ENCODE data around the gene FGF7. TPM values are rescaled to one million over a fixed set of nuclear protein-coding genes. Genes with fewer than 3 reads are reported as not detected.
A peak's percentile ranks its signal among the peaks of the same experiment; 100 is the strongest.

Gene FGF7
- total and polyA plus RNA-seq, 3 donors from 2014 or later = 1.6 to 3.2 (median 2.8) TPM

DNA sequence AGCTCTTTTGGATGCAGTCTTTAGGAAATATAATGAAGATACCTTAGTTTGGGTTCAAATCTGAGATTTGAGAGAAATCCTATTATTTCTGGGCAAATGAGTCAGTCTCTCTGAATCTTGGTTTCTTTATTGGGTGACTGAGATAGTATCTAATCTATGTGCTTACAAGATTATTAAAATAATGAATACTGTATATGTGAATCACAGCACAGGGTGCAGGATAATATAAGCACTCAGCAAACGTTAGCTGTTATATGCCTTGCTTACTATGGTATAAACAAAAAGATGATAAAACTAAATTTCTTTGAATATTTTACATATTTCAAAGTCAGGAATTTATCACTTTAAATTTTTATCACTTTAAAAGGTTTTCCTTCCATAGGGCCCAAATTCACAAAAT is 29.6 kb downstream of the FGF7 start:
- no peaks in the 10 kb centered on the region for H3K9me3 ChIP-seq
- no peaks in the 10 kb centered on the region for H3K36me3 ChIP-seq (ENCODE audit: low read depth, missing control alignments)
- WGBS, 2 donors = 86 to 92% methylated on average over 1 of the region's 1 CpG
- no peaks in the 10 kb centered on the region for H3K27me3 ChIP-seq
- H3K27ac ChIP-seq = no peak overlapping the region
- H3K4me1 ChIP-seq = no peaks in the 10 kb centered on the region
- no peak overlapping the region for H3K4me3 ChIP-seq
- intact Hi-C loops (cut with DNase I; ENCODE audit: low total_unique reads) = no loop called here
- TF ChIP-seq POLR2A (IDR thresholded peaks at IDR 0.05) (no peak), CTCF (IDR thresholded peaks at IDR 0.05) (no peak)
- no peak for DNase-seq

DNA sequence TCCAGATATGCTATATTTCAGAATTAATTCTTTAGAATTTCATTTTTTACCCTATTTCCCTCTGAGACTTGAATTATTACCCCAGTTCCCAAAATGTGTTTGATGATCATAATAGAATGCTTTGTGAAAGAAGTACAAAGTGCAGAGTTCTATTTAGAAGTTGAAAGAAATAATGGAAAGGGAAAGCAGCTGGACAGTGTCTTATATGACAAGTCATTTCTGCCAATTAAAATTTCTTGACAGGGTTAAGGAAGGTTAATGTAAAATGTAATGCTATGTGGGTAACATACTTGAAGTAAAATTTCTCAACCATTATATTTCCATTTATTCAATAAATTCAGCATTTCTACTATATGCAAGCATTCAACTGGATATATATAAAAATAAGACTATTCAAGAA is 33.1 kb downstream of the FGF7 start:
- H3K36me3 ChIP-seq (ENCODE audit: low read depth, missing control alignments) = no peaks in the 10 kb centered on the region
- no peak for DNase-seq
- no peaks in the 10 kb centered on the region for H3K27me3 ChIP-seq
- intact Hi-C loops (cut with DNase I; ENCODE audit: low total_unique reads) = no loop called here
- H3K4me1 ChIP-seq = no peaks in the 10 kb centered on the region
- H3K9me3 ChIP-seq = no peaks in the 10 kb centered on the region
- H3K27ac ChIP-seq = no peak overlapping the region
- no peak overlapping the region for H3K4me3 ChIP-seq
- TF ChIP-seq POLR2A (IDR thresholded peaks at IDR 0.05) (no peak), CTCF (IDR thresholded peaks at IDR 0.05) (no peak)

- DNase-seq = no peak
- Histone ChIP-seq H3K36me3 (ENCODE audit: low read depth, missing control alignments) (no peaks in the 10 kb centered on the region), H3K27ac (peak overlapping the region in 1 of 2 donors; percentile 26), H3K4me1 (no peaks in the 10 kb centered on the region), H3K4me3 (no peak overlapping the region), H3K9me3 (no peaks in the 10 kb centered on the region), H3K27me3 (no peaks in the 10 kb centered on the region)
- intact Hi-C loops (cut with DNase I; ENCODE audit: low total_unique reads) = no loop called here
- WGBS, 2 donors = 51 to 54% methylated on average over 2 of the region's 2 CpGs
- no peak for TF ChIP-seq CTCF (IDR thresholded peaks at IDR 0.05)
- no peak for TF ChIP-seq POLR2A (IDR thresholded peaks at IDR 0.05)
Observed at GRCh38 chr15:49458145-49458544, 35.1 kb downstream of the FGF7 start.

- DNase-seq = no peak
- no peak overlapping the region for H3K4me3 ChIP-seq
- H3K9me3 ChIP-seq = no peaks in the 10 kb centered on the region
- TF ChIP-seq POLR2A (IDR thresholded peaks at IDR 0.05) (no peak), CTCF (IDR thresholded peaks at IDR 0.05) (no peak)
- H3K27ac ChIP-seq = no peak overlapping the region
- no peaks in the 10 kb centered on the region for H3K36me3 ChIP-seq (ENCODE audit: low read depth, missing control alignments)
- 57 to 63% methylated on average over 2 of the region's 2 CpGs for WGBS, 2 donors
- intact Hi-C loops (cut with DNase I; ENCODE audit: low total_unique reads) = no loop called here
- H3K27me3 ChIP-seq = no peaks in the 10 kb centered on the region
- H3K4me1 ChIP-seq = no peaks in the 10 kb centered on the region
Observed at GRCh38 chr15:49460411-49460941, 37.4 kb downstream of the FGF7 start.

GRCh38 chr15:49462232-49462844 is 39.3 kb downstream of the FGF7 start:
- TF ChIP-seq CTCF (IDR thresholded peaks at IDR 0.05) (no peak), POLR2A (IDR thresholded peaks at IDR 0.05) (no peak)
- 26 to 35% methylated on average over 2 of the region's 2 CpGs for WGBS, 2 donors
- no peaks in the 10 kb centered on the region for H3K27me3 ChIP-seq
- H3K4me3 ChIP-seq = no peak overlapping the region
- H3K9me3 ChIP-seq = no peaks in the 10 kb centered on the region
- H3K4me1 ChIP-seq = no peaks in the 10 kb centered on the region
- H3K36me3 ChIP-seq (ENCODE audit: low read depth, missing control alignments) = no peaks in the 10 kb centered on the region
- DNase-seq = no peak
- H3K27ac ChIP-seq = no peak overlapping the region
- intact Hi-C loops (cut with DNase I; ENCODE audit: low total_unique reads) = no loop called here

Measured in testis (tissue), 3 donors.